Chondrocyte (in vitro differentiated cells): ENCODE measurements around the gene DACT2. TPM values are rescaled to one million over a fixed set of nuclear protein-coding genes. Genes with fewer than 3 reads are reported as not detected.

Experiments used
- DNase-seq: peaks from one replicate; pipeline ENCODE4 v3.0.0; 2021; ENCODE audit warnings: mixed read lengths, low spot score
- H3K27ac Mint-ChIP-seq: one replicate; pipeline ENCODE4 v1.8.0; 2021; ENCODE audit warnings: mild to moderate bottlenecking, moderate library complexity, mixed read lengths; ENCODE audit not compliant: unreplicated experiment
- H3K27me3 Mint-ChIP-seq: 2 replicates; pipeline ENCODE4 v1.8.0; 2021; ENCODE audit warnings: low read depth, mixed read lengths
- H3K36me3 Mint-ChIP-seq: 2 replicates; pipeline ENCODE4 v1.8.0; 2021; ENCODE audit warnings: low read depth, mixed read lengths
- H3K4me1 Mint-ChIP-seq: 2 replicates; pipeline ENCODE4 v1.8.0; 2021; ENCODE audit warnings: low read depth, mild to moderate bottlenecking, mixed read lengths
- H3K4me3 Mint-ChIP-seq: one replicate; pipeline ENCODE4 v1.8.0; 2021; ENCODE audit warnings: mild to moderate bottlenecking, moderate library complexity, mixed read lengths; ENCODE audit not compliant: unreplicated experiment
- H3K9me3 Mint-ChIP-seq: 2 replicates; pipeline ENCODE4 v1.8.0; 2021; ENCODE audit warnings: low read depth, mixed read lengths
- long read RNA-seq: library from polyadenylated mRNA; stranded (forward); transcript quantifications from one replicate; pipeline ENCODE4 v2.0.0, GENCODE V29; 2021
- total RNA-seq: library from RNA; stranded (reverse); gene quantifications from 3 replicates; pipeline ENCODE4 v1.2.1, GENCODE V29; 2021
- TF ChIP-seq, protein P1 (sequence below): fragments of 200-600 bp; sonication (generic); IDR thresholded peaks from 2 replicates; pipeline ENCODE4 v1.5.0; 2021; ENCODE audit warnings: antibody characterized with exemption, mild to moderate bottlenecking, moderate library complexity

The DACT2 gene
- 1.4 to 4.6 TPM (median 4.5 TPM) in 3 replicates for total RNA-seq
- long read RNA-seq, partial matches to known transcripts = 0 of 1 reads
- long read RNA-seq, other reads (novel, unspliced or antisense) = 0 of 1 reads

DNA sequence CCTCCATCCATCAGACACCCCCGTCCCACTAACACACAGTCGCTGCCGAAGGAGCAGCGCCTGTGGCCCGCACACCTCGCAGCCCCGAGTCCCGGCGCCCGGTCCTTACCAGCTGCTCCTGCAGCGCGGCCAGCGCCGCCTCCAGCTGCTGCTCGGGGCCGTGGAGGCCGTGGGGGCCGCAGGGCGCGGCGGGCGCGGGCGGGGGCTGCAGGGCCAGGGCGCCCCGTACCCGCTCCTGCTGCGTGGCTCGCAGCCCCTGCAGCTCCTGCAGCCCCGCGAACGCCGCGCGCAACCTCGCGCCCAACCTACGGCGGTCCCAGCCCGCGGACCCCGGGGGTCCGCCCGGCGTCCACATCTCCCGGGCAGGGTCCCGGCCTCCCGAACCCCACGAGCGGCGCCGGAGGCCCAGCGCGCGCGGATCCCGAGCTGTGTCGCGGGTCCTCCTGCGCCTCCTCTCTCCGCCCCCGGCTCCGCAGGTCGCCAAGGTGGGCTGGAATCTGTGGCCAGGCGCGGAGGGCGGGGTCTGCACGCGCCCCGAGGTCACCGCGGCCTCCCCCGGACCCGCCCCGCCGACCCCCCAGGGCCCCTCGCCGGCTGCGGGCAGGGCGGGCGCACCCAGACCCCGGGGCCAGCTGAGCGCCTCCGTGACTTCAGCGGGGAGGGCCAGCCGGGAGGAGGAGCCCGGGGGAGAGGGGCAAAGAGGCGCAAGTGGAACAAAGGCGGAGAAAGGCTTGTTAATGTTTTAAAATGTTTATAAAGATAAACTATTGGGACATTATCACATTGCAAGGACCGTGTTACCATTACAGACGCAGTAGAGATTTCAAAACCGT is at the start of gene DACT2:
Gene DACT2, minus strand, starts transcription at position 499 of the 833 bp plus-strand sequence. Its CDS starts 144 bp downstream, at position 355.
- TF ChIP-seq, protein P1, sequence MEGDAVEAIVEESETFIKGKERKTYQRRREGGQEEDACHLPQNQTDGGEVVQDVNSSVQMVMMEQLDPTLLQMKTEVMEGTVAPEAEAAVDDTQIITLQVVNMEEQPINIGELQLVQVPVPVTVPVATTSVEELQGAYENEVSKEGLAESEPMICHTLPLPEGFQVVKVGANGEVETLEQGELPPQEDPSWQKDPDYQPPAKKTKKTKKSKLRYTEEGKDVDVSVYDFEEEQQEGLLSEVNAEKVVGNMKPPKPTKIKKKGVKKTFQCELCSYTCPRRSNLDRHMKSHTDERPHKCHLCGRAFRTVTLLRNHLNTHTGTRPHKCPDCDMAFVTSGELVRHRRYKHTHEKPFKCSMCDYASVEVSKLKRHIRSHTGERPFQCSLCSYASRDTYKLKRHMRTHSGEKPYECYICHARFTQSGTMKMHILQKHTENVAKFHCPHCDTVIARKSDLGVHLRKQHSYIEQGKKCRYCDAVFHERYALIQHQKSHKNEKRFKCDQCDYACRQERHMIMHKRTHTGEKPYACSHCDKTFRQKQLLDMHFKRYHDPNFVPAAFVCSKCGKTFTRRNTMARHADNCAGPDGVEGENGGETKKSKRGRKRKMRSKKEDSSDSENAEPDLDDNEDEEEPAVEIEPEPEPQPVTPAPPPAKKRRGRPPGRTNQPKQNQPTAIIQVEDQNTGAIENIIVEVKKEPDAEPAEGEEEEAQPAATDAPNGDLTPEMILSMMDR = no peak
- peaks cover 8% of the 10 kb centered on the region for H3K9me3 Mint-ChIP-seq
- H3K4me3 Mint-ChIP-seq = peak within 1 kb of the TSS; percentile 67
- H3K4me1 Mint-ChIP-seq = peaks cover 28% of the 10 kb centered on the region
- peaks cover 21% of the 10 kb centered on the region for H3K27me3 Mint-ChIP-seq
- H3K27ac Mint-ChIP-seq = no peak within 1 kb of the TSS
- peaks cover 6% of the 10 kb centered on the region for H3K36me3 Mint-ChIP-seq
- no peak for DNase-seq

- peak overlapping the region; percentile 6 for H3K27ac Mint-ChIP-seq
- no peaks in the 10 kb centered on the region for H3K9me3 Mint-ChIP-seq
- peaks cover 3% of the 10 kb centered on the region for H3K27me3 Mint-ChIP-seq
- no peak overlapping the region for H3K4me3 Mint-ChIP-seq
- DNase-seq = peak; percentile 76
- H3K4me1 Mint-ChIP-seq = peaks cover 25% of the 10 kb centered on the region
- H3K36me3 Mint-ChIP-seq = no peaks in the 10 kb centered on the region
- TF ChIP-seq, protein P1 = no peak
Measured at GRCh38 chr6:168368936-168369335, 49.4 kb upstream of the DACT2 start.

DNA sequence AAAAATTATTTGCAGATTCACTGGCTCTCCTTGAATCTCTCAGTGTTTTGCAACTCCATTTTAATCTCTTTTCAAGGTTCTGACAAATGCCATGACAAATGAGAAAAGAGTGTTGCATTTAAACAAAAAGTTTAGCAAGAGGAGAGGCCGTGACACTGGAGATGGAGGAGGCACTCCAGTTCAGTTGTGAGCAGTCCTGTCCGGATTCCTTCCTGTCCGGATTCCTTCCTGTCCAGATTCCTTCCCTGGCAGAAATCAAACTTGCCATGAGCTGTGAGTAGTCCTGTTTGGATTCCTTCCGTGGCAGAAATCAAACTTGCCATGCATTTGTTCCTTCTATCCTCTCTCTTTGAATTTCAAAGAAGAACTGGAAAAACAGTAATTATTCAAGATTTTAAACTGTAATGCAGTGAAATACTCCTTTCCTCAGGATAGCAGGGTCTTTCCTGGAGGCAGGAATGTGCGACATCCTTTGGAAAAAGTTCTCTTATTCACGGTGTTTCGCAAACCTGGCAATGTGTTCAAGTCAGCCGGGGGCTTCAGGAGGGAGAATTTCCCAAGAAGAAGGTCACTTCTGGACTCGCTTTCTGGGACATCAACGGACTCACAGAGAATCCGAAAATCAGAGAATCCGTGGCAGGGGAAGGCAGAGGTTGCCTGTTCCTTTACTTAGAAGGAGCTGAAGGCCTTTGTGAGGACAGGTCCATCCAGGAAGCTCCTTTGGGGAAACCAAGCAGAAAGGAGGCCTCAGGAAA is 48.7 kb upstream of the DACT2 start:
- Mint-ChIP-seq H3K36me3 (no peaks in the 10 kb centered on the region), H3K9me3 (no peaks in the 10 kb centered on the region), H3K27me3 (peaks cover 3% of the 10 kb centered on the region), H3K27ac (peak overlapping the region; percentile 79), H3K4me1 (peaks cover 31% of the 10 kb centered on the region), H3K4me3 (no peak overlapping the region)
- DNase-seq = no peak
- TF ChIP-seq, protein P1 = peak; percentile 48

DNA sequence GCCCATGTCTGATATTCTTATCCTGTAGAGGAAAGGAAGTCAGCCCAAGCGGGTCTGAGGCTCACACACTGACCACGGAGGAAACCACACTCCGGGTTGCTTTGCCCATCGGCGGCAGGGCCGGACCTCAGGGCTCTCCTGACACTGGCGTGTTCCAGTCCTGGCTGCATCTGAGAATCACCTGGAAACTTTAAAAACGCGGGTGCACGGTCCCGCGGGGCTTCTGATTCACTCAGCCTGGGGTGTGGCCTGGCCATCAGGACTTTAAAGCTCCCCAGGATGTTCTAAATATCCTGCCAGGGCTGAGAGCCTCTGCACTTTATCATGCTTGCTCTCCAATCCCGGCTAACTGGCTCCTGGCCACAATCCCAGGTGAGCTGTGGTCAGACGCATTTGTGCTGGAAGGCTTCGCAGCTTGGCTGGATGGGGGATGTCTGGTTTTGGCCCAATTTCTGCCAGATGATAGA is 47.7 kb upstream of the DACT2 start:
- H3K36me3 Mint-ChIP-seq = no peaks in the 10 kb centered on the region
- H3K27me3 Mint-ChIP-seq = no peaks in the 10 kb centered on the region
- no peak overlapping the region for H3K27ac Mint-ChIP-seq
- no peak overlapping the region for H3K4me3 Mint-ChIP-seq
- peaks cover 34% of the 10 kb centered on the region for H3K4me1 Mint-ChIP-seq
- peak; percentile 69 for DNase-seq
- no peaks in the 10 kb centered on the region for H3K9me3 Mint-ChIP-seq
- TF ChIP-seq, protein P1 = no peak

GRCh38 chr6:168366473-168366872 is 46.9 kb upstream of the DACT2 start:
- TF ChIP-seq, protein P1 = no peak
- H3K4me1 Mint-ChIP-seq = peaks cover 34% of the 10 kb centered on the region
- H3K36me3 Mint-ChIP-seq = no peaks in the 10 kb centered on the region
- DNase-seq = no peak
- peaks cover 1% of the 10 kb centered on the region for H3K9me3 Mint-ChIP-seq
- H3K27me3 Mint-ChIP-seq = no peaks in the 10 kb centered on the region
- H3K27ac Mint-ChIP-seq = no peak overlapping the region
- H3K4me3 Mint-ChIP-seq = no peak overlapping the region
